22Rv1 (cell line): ENCODE measurements around the gene TRAIP.

Experiments
- CTCF ChIP-seq: fragments of 450-650 bp; IDR thresholded peaks from 2 replicates; pipeline ENCODE4 v1.5.1; 2017; ENCODE audit warnings: mild to moderate bottlenecking
- ZFX ChIP-seq: fragments of 450-650 bp; IDR thresholded peaks from 2 replicates; pipeline ENCODE4 v1.6.1; 2017; ENCODE audit warnings: antibody characterized with exemption, borderline replicate concordance

GRCh38 chr3:49899815-49900214, 43.5 kb upstream of the TRAIP start:
- TF ChIP-seq CTCF: peak; percentile 15; the same call in 1 of the 2 replicates
- no peak for TF ChIP-seq ZFX
